Measurements from ENCODE around the gene RAB3IL1.

RAB3IL1 gene

DNA sequence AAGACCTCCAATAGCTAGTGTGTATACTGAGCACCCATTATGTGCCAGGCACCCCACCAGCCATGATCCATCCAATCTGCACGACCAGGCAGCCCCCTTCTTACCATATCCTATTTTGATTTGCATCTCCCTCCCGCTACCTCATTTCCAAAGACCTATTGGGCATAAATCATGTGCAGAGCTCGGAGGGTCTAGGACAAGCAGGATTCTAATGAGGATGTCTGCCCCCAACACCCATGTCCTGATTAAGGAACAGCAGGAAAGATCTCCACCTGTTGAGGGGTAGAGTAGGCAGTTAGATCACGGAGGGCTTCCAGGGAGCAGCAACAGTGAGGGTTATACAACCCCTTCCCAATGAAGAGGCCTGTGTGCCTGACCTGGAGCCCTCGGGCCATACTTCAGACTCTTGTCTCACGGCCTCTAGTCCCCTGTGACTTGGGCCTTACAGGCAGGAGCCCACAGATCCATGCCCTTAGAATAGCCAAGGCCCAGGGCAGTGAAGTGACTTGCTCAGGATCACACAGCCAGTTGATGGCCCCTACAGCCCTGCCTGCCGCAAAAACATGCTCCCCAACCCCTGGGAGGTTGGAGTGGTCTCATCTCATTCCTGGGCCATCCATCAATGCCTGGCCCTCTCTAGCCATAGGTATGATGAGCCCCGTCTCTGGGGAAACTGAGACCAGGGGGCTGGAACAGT is 3.5 kb downstream of the RAB3IL1 start:
- Histone ChIP-seq H3K4me3 (replicated peaks; ENCODE audit: low read depth, low read length) (no peak overlapping the region), H3K36me3 (ENCODE audit: control insufficient read depth, insufficient read depth, low read length) (no peaks in the 10 kb centered on the region), H3K27me3 (replicated peaks; ENCODE audit: control insufficient read depth, insufficient read depth, low read length) (peaks cover 4% of the 10 kb centered on the region)
- DNase-seq (ENCODE audit: extremely low read depth, insufficient read length) = no peak
- TF ChIP-seq, protein P1, sequence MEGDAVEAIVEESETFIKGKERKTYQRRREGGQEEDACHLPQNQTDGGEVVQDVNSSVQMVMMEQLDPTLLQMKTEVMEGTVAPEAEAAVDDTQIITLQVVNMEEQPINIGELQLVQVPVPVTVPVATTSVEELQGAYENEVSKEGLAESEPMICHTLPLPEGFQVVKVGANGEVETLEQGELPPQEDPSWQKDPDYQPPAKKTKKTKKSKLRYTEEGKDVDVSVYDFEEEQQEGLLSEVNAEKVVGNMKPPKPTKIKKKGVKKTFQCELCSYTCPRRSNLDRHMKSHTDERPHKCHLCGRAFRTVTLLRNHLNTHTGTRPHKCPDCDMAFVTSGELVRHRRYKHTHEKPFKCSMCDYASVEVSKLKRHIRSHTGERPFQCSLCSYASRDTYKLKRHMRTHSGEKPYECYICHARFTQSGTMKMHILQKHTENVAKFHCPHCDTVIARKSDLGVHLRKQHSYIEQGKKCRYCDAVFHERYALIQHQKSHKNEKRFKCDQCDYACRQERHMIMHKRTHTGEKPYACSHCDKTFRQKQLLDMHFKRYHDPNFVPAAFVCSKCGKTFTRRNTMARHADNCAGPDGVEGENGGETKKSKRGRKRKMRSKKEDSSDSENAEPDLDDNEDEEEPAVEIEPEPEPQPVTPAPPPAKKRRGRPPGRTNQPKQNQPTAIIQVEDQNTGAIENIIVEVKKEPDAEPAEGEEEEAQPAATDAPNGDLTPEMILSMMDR (IDR thresholded peaks at IDR 0.05; ENCODE audit: insufficient read depth, low read length, poor library complexity, severe bottlenecking) = no peak

GRCh38 chr11:61912991-61913698 is 4.2 kb downstream of the RAB3IL1 start:
- no peak for DNase-seq (ENCODE audit: extremely low read depth, insufficient read length)
- TF ChIP-seq, protein P1 (IDR thresholded peaks at IDR 0.05; ENCODE audit: insufficient read depth, low read length, poor library complexity, severe bottlenecking) = no peak
- Histone ChIP-seq H3K36me3 (ENCODE audit: control insufficient read depth, insufficient read depth, low read length) (no peaks in the 10 kb centered on the region), H3K4me3 (replicated peaks; ENCODE audit: low read depth, low read length) (no peak overlapping the region), H3K27me3 (replicated peaks; ENCODE audit: control insufficient read depth, insufficient read depth, low read length) (peaks cover 3% of the 10 kb centered on the region)

GRCh38 chr11:61912530-61912898 is 4.9 kb downstream of the RAB3IL1 start:
- Histone ChIP-seq H3K4me3 (replicated peaks; ENCODE audit: low read depth, low read length) (no peak overlapping the region), H3K27me3 (replicated peaks; ENCODE audit: control insufficient read depth, insufficient read depth, low read length) (peaks cover 1% of the 10 kb centered on the region), H3K36me3 (ENCODE audit: control insufficient read depth, insufficient read depth, low read length) (no peaks in the 10 kb centered on the region)
- TF ChIP-seq, protein P1 (IDR thresholded peaks at IDR 0.05; ENCODE audit: insufficient read depth, low read length, poor library complexity, severe bottlenecking) = no peak
- DNase-seq (ENCODE audit: extremely low read depth, insufficient read length) = no peak

- TF ChIP-seq, protein P1 (IDR thresholded peaks at IDR 0.05; ENCODE audit: insufficient read depth, low read length, poor library complexity, severe bottlenecking) = no peak
- H3K27me3 ChIP-seq (replicated peaks; ENCODE audit: control insufficient read depth, insufficient read depth, low read length) = peaks cover 1% of the 10 kb centered on the region
- H3K4me3 ChIP-seq (replicated peaks; ENCODE audit: low read depth, low read length) = no peak overlapping the region
- no peak for DNase-seq (ENCODE audit: extremely low read depth, insufficient read length)
- H3K36me3 ChIP-seq (ENCODE audit: control insufficient read depth, insufficient read depth, low read length) = no peaks in the 10 kb centered on the region
Observed at GRCh38 chr11:61911701-61912529, 5.5 kb downstream of the RAB3IL1 start.

DNA sequence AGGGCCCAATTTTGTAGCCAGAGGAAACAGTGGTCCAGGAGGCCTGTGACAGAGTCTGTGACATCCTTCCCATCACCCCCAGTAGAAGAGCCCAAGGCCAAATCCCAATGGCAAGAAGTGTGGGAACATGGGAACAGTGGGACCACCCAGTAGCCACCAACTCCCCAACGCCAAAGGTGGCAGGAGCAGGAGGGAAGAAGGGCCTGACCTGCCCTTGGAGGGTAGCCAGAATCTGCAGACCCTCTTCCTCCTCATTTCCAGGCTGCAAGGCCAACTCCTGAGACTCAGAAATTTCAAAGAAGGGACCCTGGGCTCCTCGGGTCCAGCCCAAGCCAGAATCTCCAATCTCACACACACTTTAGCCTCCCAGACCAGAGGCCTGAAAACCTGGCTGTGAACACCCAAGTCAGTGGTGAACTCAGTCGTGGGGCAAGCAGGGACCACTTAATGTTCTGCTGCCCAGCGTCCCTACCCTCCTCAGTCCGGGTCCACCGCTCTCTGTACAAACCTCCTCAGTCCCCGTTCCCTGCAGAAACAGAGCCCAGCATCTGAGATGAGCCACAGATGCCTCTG is 6.2 kb downstream of the RAB3IL1 start:
- DNase-seq (ENCODE audit: extremely low read depth, insufficient read length) = no peak
- Histone ChIP-seq H3K36me3 (ENCODE audit: control insufficient read depth, insufficient read depth, low read length) (no peaks in the 10 kb centered on the region), H3K27me3 (replicated peaks; ENCODE audit: control insufficient read depth, insufficient read depth, low read length) (no peaks in the 10 kb centered on the region; the same call in none of the 2 replicates), H3K4me3 (replicated peaks; ENCODE audit: low read depth, low read length) (no peak overlapping the region)
- TF ChIP-seq, protein P1 (IDR thresholded peaks at IDR 0.05; ENCODE audit: insufficient read depth, low read length, poor library complexity, severe bottlenecking) = no peak
